Stimulated activated CD8-positive, alpha-beta memory T cell treated with anti-CD3 and anti-CD28 coated beads, Interleukin-4, amount 100 ng/mL, for 24 hours (primary cell): Measurements from ENCODE around the gene RNF41.

ENCODE experiments used
- DNase-seq: peaks from one replicate; pipeline ENCODE4 v3.0.0-alpha.2; 2020; ENCODE audit warnings: low read depth

RNF41 gene

GRCh38 chr12:56152756-56153677 lies 68.7 kb downstream of the RNF41 start:
- DNase-seq, result no peak
